HepG2 (cell line): ENCODE data around the gene ZNF554. TPM values are rescaled to one million over a fixed set of nuclear protein-coding genes. Genes with fewer than 3 reads are reported as not detected.

Experiments used
- ADNP ChIP-seq: sonication (generic); formaldehyde crosslinking; IDR thresholded peaks from 2 replicates; pipeline ENCODE4 v1.4.0; 2020; ENCODE audit warnings: missing genetic modification reagents
- MNT ChIP-seq: fragments of 450-650 bp; IDR thresholded peaks from 2 replicates; pipeline ENCODE4 v1.6.1; 2016
- MXI1 ChIP-seq: IDR thresholded peaks from 3 replicates; pipeline ENCODE4 v1.6.1; 2012; ENCODE audit warnings: low read depth, low read length, inconsistent platforms, borderline replicate concordance
- NFATC3 ChIP-seq: sonication (generic); formaldehyde crosslinking; IDR thresholded peaks from 2 replicates; pipeline ENCODE4 v1.5.1; 2020; ENCODE audit warnings: mild to moderate bottlenecking, missing genetic modification reagents
- PAF1 ChIP-seq: IDR thresholded peaks from 2 replicates; pipeline ENCODE4 v1.6.1; 2016; ENCODE audit warnings: missing genetic modification reagents, missing compliant biosample characterization
- PCBP2 ChIP-seq: fragments of 200-400 bp; formaldehyde crosslinking; optimal IDR thresholded peaks from 2 replicates; pipeline ENCODE3; 2018; ENCODE audit warnings: low read length, low read depth; ENCODE audit not compliant: poor library complexity, severe bottlenecking
- SOX6 ChIP-seq, 2 experiments: fragments of 450-650 bp in 1 of 2; sonication (generic) in 1 of 2; formaldehyde crosslinking in 1 of 2; IDR thresholded peaks; 2 replicates each; pipeline versions ENCODE4 v1.4.0 to v1.6.1; 2017 to 2020; ENCODE audit warnings: antibody characterized with exemption in 1 of 2, mild to moderate bottlenecking in 1 of 2, missing genetic modification reagents in 1 of 2
- SP1 ChIP-seq, 2 experiments: fragments of 450-650 bp in 1 of 2; sonication (generic) in 1 of 2; formaldehyde crosslinking in 1 of 2; IDR thresholded peaks; 2 replicates each; pipeline versions ENCODE4 v1.4.0 to v1.6.1; 2016 to 2020; ENCODE audit warnings: missing genetic modification reagents in 1 of 2
- TOE1 ChIP-seq: sonication (generic); formaldehyde crosslinking; IDR thresholded peaks from 2 replicates; pipeline ENCODE4 v1.4.0; 2020; ENCODE audit warnings: mild to moderate bottlenecking, missing genetic modification reagents
- WIZ ChIP-seq: sonication (generic); formaldehyde crosslinking; IDR thresholded peaks from 2 replicates; pipeline ENCODE4 v1.5.1; 2020; ENCODE audit warnings: mild to moderate bottlenecking, missing genetic modification reagents
- ZEB1 ChIP-seq: IDR thresholded peaks from 2 replicates; pipeline ENCODE4 v1.6.1; 2012; ENCODE audit warnings: mild to moderate bottlenecking, low read depth, inconsistent platforms; ENCODE audit not compliant: insufficient replicate concordance
- ZFP36L1 ChIP-seq: sonication (generic); formaldehyde crosslinking; IDR thresholded peaks from 2 replicates; pipeline ENCODE4 v1.8.0; 2022; ENCODE audit warnings: mild to moderate bottlenecking, missing genetic modification reagents, moderate library complexity
- ZFYVE20 ChIP-seq: sonication (generic); formaldehyde crosslinking; IDR thresholded peaks from 2 replicates; pipeline ENCODE4 v1.8.0; 2023; ENCODE audit warnings: low read depth, mild to moderate bottlenecking, moderate library complexity, missing genetic modification reagents, borderline replicate concordance
- ZKSCAN5 ChIP-seq: sonication (generic); formaldehyde crosslinking; IDR thresholded peaks from 2 replicates; pipeline ENCODE4 v1.5.1; 2020; ENCODE audit warnings: mild to moderate bottlenecking, missing genetic modification reagents
- ZNF3 ChIP-seq: IDR thresholded peaks from 2 replicates; pipeline ENCODE4 v1.7.0; 2017; ENCODE audit warnings: inconsistent platforms
- ZNF547 ChIP-seq: sonication (generic); formaldehyde crosslinking; IDR thresholded peaks from 2 replicates; pipeline ENCODE4 v1.5.1; 2020; ENCODE audit warnings: mild to moderate bottlenecking, missing genetic modification reagents
- ZNF562 ChIP-seq: sonication (generic); formaldehyde crosslinking; IDR thresholded peaks from 2 replicates; pipeline ENCODE4 v1.8.0; 2022; ENCODE audit warnings: missing genetic modification reagents, borderline replicate concordance
- ZNF580 ChIP-seq: IDR thresholded peaks from 2 replicates; pipeline ENCODE4 v1.6.1; 2016; ENCODE audit warnings: low read depth, borderline replicate concordance
- ZNF816 ChIP-seq: sonication (generic); formaldehyde crosslinking; IDR thresholded peaks from 2 replicates; pipeline ENCODE4 v1.8.0; 2022; ENCODE audit warnings: missing genetic modification reagents, mild to moderate bottlenecking, borderline replicate concordance
- ZSCAN9 ChIP-seq: IDR thresholded peaks from 2 replicates; pipeline ENCODE4 v1.6.1; 2016; ENCODE audit warnings: borderline replicate concordance
- polyA plus RNA-seq, 8 experiments: library from polyadenylated mRNA; depleted of rRNA in 3 of 8; stranded (reverse) in 7 of 8; unstranded in 1 of 8; fragments of >200 nt; fragmentation: Illumina TruSeq in 4 of 8; extraction: Trizol in 4 of 8; gene quantifications; 2 replicates each; pipeline versions ENCODE4 v1.2.1 to v1.2.3, GENCODE V29; 2011 to 2016; ENCODE audit warnings: low read depth in 4 of 8, missing spikeins in 1 of 8, mixed read lengths in 1 of 8; ENCODE audit not compliant: insufficient read depth in 1 of 8
- total RNA-seq, 5 experiments: library from RNA; depleted of rRNA; stranded (reverse); fragments of >200 nt; fragmentation: Illumina TruSeq; extraction: Trizol; gene quantifications; 2 replicates each; pipeline ENCODE4 v1.2.3, GENCODE V29; 2016; ENCODE audit warnings: low read depth in 1 of 5
- TF ChIP-seq, protein P1 (sequence below): sonication (generic); formaldehyde crosslinking; IDR thresholded peaks from 2 replicates; pipeline ENCODE4 v1.5.0; 2020; ENCODE audit warnings: missing genetic modification reagents
- TF ChIP-seq, protein P2 (sequence below): sonication (generic); formaldehyde crosslinking; IDR thresholded peaks from 2 replicates; pipeline ENCODE4 v1.5.0; 2020; ENCODE audit warnings: mild to moderate bottlenecking, missing genetic modification reagents

ZNF554 gene
- total and polyA plus RNA-seq, 2 of the 13 experiments (the other 11 are each of a cell fraction or from before 2014, with no cell fraction given), result 2.2 to 2.7 TPM

DNA sequence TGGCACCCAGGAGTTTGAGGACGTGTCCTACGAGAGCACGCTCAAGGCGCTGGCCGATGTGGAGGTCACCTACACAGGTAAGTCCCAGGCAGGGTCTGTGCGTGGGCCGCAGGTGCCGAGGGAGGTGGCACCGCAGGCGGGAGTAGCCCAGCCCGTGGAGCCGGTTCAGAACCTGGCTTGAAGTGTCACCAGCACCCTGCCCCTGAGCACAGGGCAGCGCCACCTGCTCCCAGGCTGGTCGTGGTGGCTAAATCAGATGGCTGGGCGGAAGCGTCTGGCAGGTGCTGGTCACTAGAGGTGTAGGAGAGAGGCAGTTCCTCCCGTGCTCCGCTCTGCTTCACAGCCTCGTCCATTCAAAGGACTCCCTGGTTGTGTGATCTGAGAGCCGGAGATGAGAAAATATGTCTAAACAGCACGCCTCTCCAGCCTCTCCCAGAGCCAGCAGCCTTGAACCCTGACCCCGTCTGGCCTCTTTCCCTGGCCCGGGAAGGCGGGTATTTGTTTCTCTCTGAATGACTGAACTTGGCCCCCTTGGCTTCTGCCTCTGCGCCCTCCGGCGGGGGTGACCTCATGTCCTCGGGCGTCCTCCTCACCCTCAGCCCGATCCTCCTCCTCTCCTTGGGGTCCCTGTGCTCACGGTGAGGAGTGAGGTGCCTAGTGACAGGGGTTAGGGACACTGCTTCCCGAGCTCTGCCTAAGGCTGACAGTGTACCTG is 29.0 kb upstream of the ZNF554 start (continued):
- TF ChIP-seq ZKSCAN5 (peak; percentile 74; the same call in 1 of the 2 replicates), SOX6 (IDR thresholded peaks at IDR 0.05) (no peak), SOX6 (CRISPR knock-in tag; IDR thresholded peaks at IDR 0.05) (peak; percentile 88), MNT (no peak), WIZ (CRISPR knock-in tag) (no peak), MXI1 (peak; percentile 28; the same call in 1 of the 3 replicates), ZFYVE20 (CRISPR knock-in tag) (no peak), SP1 (IDR thresholded peaks at IDR 0.05) (no peak), SP1 (CRISPR knock-in tag; IDR thresholded peaks at IDR 0.05) (no peak), PAF1 (no peak), ZNF580 (no peak; the same call in 1 of the 2 replicates), ZFP36L1 (CRISPR knock-in tag) (0 out of 2 replicates have a peak, but pooled peaks have one; percentile 55), ZNF562 (no peak), ZEB1 (no peak), ZNF3 (no peak), NFATC3 (CRISPR knock-in tag) (no peak), ZSCAN9 (CRISPR knock-in tag) (peak; percentile 71), PCBP2 (no peak), ZNF547 (CRISPR knock-in tag) (no peak), ZNF816 (no peak), TOE1 (CRISPR knock-in tag) (no peak), ADNP (CRISPR knock-in tag) (no peak)
- TF ChIP-seq, protein P1, sequence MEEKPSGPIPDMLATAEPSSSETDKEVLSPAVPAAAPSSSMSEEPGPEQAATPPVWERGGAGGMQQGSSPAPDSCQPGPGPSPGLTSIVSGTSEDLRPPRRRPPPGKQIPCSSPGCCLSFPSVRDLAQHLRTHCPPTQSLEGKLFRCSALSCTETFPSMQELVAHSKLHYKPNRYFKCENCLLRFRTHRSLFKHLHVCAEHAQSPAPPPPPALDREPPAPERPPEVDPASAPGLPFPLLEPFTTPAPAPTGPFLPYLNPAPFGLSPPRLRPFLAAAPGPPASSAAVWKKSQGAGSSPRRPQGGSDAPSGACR (CRISPR knock-in tag), result 0 out of 2 replicates have a peak, but pooled peaks have one; percentile 65
- TF ChIP-seq, protein P2, sequence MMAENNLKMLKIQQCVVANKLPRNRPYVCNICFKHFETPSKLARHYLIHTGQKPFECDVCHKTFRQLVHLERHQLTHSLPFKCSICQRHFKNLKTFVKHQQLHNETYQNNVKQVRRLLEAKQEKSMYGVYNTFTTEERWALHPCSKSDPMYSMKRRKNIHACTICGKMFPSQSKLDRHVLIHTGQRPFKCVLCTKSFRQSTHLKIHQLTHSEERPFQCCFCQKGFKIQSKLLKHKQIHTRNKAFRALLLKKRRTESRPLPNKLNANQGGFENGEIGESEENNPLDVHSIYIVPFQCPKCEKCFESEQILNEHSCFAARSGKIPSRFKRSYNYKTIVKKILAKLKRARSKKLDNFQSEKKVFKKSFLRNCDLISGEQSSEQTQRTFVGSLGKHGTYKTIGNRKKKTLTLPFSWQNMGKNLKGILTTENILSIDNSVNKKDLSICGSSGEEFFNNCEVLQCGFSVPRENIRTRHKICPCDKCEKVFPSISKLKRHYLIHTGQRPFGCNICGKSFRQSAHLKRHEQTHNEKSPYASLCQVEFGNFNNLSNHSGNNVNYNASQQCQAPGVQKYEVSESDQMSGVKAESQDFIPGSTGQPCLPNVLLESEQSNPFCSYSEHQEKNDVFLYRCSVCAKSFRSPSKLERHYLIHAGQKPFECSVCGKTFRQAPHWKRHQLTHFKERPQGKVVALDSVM, result peak; percentile 48; the same call in 1 of the 2 replicates
